GM18517 (cell line): ENCODE results near the gene FNBP1.
"Not testable (repeated sequence)": the region's sequence is repeated elsewhere in the genome, so short reads cannot be mapped to it uniquely, and the experiment has no call there.

Source experiments
- ATAC-seq: cut with Tn5 transposase; IDR thresholded peaks from one replicate; pipeline ENCODE4 v1.9.1; 2021; ENCODE audit warnings: mild to moderate bottlenecking, moderate library complexity; ENCODE audit not compliant: unreplicated experiment

FNBP1 gene

DNA sequence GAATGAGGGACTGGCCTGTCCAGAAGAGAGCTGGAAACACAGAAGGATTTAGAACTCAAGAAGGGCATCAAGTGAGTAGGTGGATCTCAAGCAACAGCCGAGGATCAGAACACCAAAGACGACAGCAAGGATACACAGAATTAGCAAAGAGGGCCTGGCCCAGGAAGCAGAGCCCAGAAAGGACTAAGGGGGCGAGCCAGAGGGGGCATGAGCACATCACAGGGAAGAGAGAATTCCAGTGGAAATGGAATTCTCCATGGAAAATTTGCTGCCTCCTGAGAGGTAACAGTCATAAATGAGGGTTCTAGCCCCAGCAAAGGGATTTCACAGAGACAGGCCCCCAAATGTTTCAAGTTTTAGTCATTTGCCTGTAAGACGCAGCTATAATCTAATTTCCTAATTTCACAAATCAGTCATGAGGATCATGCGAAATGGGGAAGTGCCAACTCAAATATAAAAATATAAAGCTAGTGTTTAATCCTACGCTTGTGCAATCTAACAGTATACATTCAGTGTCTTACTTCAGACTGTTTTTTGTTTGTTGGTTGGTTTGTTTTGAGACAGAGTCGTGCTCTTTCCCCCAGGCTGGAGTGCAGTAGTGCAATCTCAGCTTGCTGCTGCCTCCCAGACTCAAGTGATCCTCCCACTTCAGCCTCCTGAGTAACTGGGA is 46.7 kb downstream of the FNBP1 start:
- ATAC-seq: no peak

DNA sequence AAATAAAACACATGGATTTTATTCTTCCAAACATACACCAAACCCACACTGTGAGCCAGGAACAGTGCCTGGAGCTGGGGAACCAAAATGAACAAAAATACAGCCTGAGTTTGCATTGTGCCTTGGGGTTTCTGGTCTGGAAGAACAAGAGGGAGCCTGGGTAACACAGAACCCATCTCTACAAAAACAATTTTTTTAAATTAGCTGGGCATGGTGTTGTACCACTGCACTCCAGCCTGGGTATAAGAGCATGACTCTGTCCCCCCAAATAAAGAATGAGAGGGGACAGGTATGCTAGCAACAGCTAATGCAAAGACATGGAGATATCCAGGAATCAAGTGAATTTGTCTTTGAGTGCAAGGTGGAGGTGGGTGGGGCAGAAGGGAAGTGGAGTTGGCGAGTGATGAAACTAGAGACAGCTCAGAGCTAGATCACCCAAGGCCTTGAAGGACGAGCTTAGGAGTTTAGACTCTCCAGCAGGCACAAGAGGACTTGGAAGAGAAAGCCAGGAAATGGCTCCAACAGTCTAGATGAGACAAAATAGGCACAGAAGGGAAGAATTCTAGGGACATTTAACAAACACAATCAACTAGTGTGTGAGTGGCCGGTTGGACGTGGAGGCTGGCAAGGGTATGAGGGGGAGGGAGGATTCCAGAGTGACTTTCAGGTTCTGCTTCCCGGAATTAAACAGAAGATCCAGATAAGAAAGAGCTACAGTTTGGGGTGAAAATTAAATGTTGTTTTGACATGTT is 47.4 kb downstream of the FNBP1 start:
- no peak for ATAC-seq

DNA sequence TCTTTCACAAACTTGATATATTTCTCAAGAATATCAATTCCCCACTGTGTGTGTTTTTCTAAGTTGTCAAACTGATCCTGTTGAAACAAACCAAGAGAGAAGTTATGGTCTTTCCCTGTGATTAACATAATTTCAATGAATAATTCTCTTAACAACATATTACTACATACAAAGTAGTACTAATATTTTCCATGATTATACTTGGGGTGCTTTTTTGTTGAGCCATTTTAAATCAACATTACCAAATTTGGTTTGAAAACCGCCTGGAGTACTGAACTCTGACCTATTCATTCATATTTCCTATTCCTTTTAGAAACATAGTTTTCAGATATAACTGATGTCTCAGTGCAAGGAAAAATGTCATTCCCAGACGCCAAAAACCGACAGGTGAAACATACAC is 48.1 kb downstream of the FNBP1 start:
- no peak for ATAC-seq

GRCh38 chr9:129991139-129991538 is 51.9 kb downstream of the FNBP1 start:
- not testable (repeated sequence) for ATAC-seq

DNA sequence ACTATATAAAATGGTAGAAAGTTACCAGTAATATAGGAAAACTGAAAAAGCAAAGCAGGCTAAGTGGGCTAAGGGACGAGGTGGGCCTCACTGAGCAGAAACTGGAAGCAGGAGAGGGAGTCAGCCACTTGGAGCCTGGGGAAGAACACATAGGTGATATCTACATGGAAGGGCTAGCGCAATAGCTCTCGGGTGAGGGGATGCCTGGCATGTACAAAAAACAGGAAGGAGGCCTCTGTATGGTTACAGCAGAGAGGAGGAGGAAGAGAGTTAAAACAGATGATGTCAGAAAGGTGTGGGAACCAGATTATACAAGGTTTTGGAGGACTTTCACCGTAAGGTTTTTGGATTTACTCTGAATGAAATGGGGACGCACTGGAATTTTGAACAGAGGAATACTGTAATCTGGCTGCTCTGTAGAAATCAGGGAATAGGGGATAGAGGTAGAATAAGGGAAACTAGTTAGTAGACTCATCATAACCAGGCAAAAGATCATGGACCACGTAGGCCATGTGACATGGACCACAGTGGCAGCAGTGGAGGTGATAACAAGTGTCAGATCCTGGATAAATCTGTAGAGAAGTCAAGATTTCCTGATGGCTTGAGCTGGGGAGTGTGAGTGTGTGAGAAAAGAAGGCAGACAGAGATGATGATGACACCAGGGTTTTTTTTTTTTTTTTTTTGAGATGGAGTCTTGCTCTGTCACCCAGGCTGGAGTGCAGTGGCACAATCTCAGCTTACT is 52.5 kb downstream of the FNBP1 start:
- no peak for ATAC-seq

- no peak for ATAC-seq
Measured at GRCh38 chr9:129989740-129990139, 53.2 kb downstream of the FNBP1 start.

DNA sequence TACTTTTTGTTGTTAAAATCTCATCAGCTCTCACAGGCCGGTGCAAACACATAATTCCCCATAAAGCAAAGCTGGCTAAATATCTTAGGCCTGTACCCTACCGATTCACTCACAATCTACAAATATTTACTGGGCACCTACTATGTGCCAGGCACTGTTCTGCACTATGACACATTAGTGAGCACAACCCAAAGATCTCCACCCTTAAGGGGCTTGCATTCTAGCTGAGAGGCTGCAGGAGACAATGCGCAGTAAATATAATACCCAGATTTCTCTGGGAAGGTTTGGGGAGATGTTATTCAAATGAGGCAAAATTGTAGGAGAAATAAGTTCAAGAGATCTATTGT is 53.7 kb downstream of the FNBP1 start:
- ATAC-seq: no peak

DNA sequence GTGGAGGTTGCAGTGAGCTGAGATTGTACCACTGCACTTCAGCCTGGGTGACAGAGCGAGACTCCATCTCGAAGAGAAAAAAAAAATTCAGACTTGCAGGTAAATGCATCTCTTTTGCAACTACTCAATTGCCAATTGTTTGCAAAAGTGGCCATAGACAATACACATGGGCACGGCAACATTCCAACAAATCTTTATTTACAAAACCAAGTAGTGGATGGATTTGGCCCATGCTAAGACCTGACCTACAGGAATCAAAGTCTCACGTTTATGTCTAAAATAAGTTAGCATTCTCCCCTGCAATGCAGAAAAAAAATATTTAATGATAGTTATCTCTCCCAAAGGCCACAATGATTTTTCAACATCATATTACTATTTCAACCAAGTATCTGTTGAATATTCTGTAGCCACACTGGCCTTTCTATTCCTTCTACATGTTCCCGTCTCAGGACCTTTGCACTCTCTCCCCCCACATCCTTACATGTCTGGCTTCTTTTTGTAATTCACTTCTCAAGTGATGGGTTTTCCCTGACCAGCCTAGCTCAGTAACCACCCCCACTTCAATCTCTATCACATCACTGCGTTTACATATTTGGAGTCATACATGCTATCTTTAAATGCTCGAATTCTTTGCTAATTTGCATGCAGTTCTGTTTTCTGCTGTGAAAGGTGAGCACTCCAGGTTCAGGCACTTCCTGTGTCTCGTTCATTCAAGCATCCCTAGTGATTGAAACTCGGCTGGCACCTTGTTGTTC is 54.2 kb downstream of the FNBP1 start:
- ATAC-seq: peak; percentile 69

- ATAC-seq: no peak
Measured at GRCh38 chr9:129987941-129988340, 55.0 kb downstream of the FNBP1 start.

DNA sequence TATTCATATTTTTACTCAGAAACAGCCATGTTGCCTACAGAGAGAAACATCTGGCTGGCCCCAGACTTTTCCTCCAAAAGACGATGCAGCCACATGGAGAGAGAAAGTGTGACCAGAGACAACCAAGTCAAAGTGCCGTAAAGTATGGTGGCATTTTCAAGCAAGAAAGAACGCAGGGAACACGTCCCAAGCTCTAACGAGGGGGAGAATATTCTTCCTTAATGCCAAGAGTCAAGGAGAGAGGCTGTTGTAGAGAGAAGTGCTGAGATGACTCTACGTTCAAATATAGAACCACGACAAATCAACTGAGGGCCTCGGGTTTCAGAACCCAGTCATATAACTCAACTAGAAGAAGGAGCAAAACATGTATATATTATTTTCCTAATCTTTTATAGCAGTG is 55.9 kb downstream of the FNBP1 start:
- ATAC-seq: no peak

DNA sequence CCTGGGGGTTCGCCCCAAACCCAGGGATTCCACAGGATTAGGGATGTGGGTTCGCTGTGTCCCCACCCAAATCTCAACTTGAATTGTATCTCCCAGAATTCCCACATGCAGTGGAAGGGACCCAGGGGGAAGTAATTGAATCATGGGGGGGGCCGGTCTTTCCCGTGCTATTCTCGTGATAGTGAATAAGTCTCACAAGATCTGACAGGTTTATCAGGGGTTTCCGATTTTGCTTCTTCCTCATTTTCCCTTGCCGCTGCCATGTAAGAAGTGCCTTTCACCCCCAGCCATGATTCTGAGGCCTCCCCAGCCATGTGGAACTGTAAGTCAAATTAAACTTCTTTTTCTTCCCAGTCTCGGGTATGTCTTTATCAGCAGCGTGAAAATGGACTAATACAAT is 58.4 kb downstream of the FNBP1 start:
- ATAC-seq: not testable (repeated sequence)

- no peak for ATAC-seq
Measured at GRCh38 chr9:129983891-129984290, 59.1 kb downstream of the FNBP1 start.

DNA sequence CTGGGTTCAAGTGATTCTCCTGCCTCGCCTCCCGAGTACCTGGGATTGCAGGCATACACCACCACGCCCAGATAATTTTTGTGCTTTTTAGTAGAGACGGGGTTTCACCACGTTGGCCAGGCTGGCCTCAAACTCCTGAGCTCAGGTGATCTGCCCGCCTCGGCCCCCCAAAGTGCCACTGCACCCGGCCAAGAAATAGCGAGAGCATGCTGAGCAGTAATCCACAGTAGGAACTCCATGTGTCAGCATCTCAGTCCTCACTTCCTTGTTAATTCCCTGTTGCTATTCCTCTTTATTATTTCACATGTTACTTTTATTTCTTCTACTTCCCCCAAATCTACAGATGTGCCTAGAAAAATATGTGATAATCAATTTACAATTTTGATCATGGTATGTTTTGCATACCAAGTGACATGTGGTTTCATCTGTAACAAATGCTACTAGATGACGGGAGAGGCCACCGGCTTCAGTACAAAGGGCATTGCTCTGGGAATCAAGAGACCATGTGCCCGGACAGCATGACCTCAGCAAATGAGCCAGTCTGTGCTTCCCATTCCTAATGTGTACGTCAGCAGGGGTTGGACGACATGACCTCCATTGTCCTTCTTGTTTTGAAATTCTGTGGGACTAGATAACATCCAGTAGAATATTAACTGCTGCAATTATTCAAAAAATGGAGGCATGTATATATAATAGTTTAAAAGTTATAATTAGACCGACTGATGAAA is 61.6 kb downstream of the FNBP1 start:
- no peak for ATAC-seq

- not testable (repeated sequence) for ATAC-seq
Measured at GRCh38 chr9:129980224-129980623, 62.8 kb downstream of the FNBP1 start.

DNA sequence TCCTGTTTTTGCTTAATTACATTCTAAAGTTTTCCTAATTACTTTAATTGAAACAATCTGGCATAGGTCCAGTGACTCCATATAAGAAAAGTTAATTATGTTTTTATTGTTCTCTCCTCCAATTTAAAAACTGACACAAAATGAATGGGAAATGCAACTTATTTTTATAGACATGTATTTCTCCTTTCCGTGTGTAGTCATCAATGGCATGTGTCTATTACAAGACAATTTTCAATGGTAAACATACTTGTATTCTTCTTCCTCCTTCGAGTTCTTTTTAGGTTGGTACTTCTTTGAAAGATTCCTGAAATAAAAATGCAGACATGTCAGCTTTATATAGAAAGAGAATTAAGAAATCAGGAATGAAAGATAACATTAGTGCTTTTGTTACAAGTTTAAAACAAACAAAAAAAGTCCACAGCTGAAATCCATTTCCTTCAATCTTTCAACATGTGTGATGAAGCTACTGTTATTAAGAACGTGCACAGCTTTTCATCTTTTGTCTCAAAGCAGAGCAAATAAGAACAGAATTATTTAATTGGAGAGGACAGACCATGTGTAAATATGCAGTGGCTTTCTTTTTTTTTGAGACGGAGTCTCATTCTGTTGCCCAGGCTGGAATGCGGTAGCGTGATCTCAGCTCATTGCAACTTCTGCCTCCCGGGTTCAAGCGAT is 63.8 kb downstream of the FNBP1 start:
- no peak for ATAC-seq

DNA sequence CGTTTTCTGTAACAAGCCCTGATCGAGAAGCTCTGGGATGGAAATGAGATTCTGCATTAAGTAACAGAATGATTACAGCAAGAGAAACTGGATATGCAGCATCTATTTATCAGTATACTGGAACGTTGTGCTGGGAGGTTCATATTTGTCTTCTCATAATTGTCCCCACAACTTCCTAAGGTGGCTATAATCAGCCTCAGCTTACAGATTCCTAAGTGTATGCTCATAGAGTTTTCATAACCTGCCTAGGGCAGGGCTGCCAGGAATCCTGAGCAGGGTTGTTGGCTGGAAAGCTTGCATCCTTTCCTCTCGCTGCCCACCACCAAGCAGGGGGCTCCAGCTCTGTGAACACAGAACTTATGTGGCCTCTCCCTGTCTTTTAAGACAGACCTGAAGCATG is 70.2 kb downstream of the FNBP1 start:
- no peak for ATAC-seq

GRCh38 chr9:129968690-129969485 is 74.1 kb downstream of the FNBP1 start:
- ATAC-seq: no peak

GRCh38 chr9:129964901-129965734 is 77.9 kb downstream of the FNBP1 start:
- no peak for ATAC-seq
